ENCODE data around the gene GSC2. TPM values are rescaled to one million over a fixed set of nuclear protein-coding genes. Genes with fewer than 3 reads are reported as not detected.

The GSC2 gene
- total RNA-seq, 1 donor from 2014 or later = not detected

DNA sequence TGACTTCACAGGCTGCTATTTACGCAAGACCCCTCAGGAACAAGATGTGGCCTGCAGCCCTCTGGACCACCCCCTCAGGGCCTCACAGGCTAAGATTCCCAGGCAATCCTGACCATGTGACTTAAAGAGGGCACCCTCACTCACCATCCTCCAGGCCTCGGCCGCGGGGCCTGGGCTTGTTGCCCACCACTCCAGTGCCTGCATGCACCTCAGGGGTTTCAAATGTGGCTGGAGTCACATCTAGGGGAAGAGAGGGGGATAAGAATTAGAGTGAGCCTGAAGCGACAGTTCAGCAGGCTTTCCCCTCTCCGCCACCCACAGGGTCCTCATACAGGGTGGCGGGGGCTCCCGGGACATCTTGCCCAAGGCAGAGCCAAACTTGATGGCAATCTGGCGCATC, 7.7 kb downstream of the GSC2 start:
- H3K4me1 Mint-ChIP-seq (ENCODE audit: low read depth) = peaks cover 12% of the 10 kb centered on the region
- TF ChIP-seq, protein P1, sequence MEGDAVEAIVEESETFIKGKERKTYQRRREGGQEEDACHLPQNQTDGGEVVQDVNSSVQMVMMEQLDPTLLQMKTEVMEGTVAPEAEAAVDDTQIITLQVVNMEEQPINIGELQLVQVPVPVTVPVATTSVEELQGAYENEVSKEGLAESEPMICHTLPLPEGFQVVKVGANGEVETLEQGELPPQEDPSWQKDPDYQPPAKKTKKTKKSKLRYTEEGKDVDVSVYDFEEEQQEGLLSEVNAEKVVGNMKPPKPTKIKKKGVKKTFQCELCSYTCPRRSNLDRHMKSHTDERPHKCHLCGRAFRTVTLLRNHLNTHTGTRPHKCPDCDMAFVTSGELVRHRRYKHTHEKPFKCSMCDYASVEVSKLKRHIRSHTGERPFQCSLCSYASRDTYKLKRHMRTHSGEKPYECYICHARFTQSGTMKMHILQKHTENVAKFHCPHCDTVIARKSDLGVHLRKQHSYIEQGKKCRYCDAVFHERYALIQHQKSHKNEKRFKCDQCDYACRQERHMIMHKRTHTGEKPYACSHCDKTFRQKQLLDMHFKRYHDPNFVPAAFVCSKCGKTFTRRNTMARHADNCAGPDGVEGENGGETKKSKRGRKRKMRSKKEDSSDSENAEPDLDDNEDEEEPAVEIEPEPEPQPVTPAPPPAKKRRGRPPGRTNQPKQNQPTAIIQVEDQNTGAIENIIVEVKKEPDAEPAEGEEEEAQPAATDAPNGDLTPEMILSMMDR (IDR thresholded peaks at IDR 0.05; ENCODE audit: unreplicated experiment) = no peak
- H3K4me3 Mint-ChIP-seq (ENCODE audit: low read depth) = peak overlapping the region; percentile 56
- peaks cover 19% of the 10 kb centered on the region for H3K27me3 Mint-ChIP-seq
- DNase-seq (ENCODE audit: low spot score, unreplicated experiment) = no peak
- H3K9me3 Mint-ChIP-seq (ENCODE audit: low read depth) = no peaks in the 10 kb centered on the region
- H3K36me3 Mint-ChIP-seq (ENCODE audit: insufficient read depth) = peaks cover 1% of the 10 kb centered on the region
- H3K27ac Mint-ChIP-seq = no peak overlapping the region

GRCh38 chr22:19139974-19140373, 10.1 kb downstream of the GSC2 start:
- no peak overlapping the region for H3K4me3 Mint-ChIP-seq (ENCODE audit: low read depth)
- DNase-seq (ENCODE audit: low spot score, unreplicated experiment) = no peak

GRCh38 chr22:19139001-19139356, 11.1 kb downstream of the GSC2 start:
- no peak overlapping the region for H3K4me3 Mint-ChIP-seq (ENCODE audit: low read depth)
- TF ChIP-seq, protein P1 (IDR thresholded peaks at IDR 0.05; ENCODE audit: unreplicated experiment) = no peak
- no peaks in the 10 kb centered on the region for H3K27me3 Mint-ChIP-seq
- H3K4me1 Mint-ChIP-seq (ENCODE audit: low read depth) = peaks cover 5% of the 10 kb centered on the region
- no peak for DNase-seq (ENCODE audit: low spot score, unreplicated experiment)
- peaks cover 6% of the 10 kb centered on the region for H3K36me3 Mint-ChIP-seq (ENCODE audit: insufficient read depth)
- H3K27ac Mint-ChIP-seq = no peak overlapping the region
- no peaks in the 10 kb centered on the region for H3K9me3 Mint-ChIP-seq (ENCODE audit: low read depth)

More at GRCh38 chr22:19139974-19140373, 10.1 kb downstream of the GSC2 start:
- TF ChIP-seq, protein P1 (IDR thresholded peaks at IDR 0.05; ENCODE audit: unreplicated experiment) = no peak
- peaks cover 12% of the 10 kb centered on the region for H3K4me1 Mint-ChIP-seq (ENCODE audit: low read depth)
- no peak overlapping the region for H3K27ac Mint-ChIP-seq
- no peaks in the 10 kb centered on the region for H3K9me3 Mint-ChIP-seq (ENCODE audit: low read depth)
- H3K27me3 Mint-ChIP-seq = peaks cover 3% of the 10 kb centered on the region
- peaks cover 6% of the 10 kb centered on the region for H3K36me3 Mint-ChIP-seq (ENCODE audit: insufficient read depth)

- Mint-ChIP-seq H3K36me3 (ENCODE audit: insufficient read depth) (peaks cover 6% of the 10 kb centered on the region), H3K4me1 (ENCODE audit: low read depth) (peaks cover 2% of the 10 kb centered on the region), H3K27ac (no peak overlapping the region), H3K4me3 (ENCODE audit: low read depth) (no peak overlapping the region), H3K9me3 (ENCODE audit: low read depth) (no peaks in the 10 kb centered on the region), H3K27me3 (no peaks in the 10 kb centered on the region)
- TF ChIP-seq, protein P1 (IDR thresholded peaks at IDR 0.05; ENCODE audit: unreplicated experiment) = no peak
- no peak for DNase-seq (ENCODE audit: low spot score, unreplicated experiment)
Observed at GRCh38 chr22:19138217-19139000, 11.7 kb downstream of the GSC2 start.

DNA sequence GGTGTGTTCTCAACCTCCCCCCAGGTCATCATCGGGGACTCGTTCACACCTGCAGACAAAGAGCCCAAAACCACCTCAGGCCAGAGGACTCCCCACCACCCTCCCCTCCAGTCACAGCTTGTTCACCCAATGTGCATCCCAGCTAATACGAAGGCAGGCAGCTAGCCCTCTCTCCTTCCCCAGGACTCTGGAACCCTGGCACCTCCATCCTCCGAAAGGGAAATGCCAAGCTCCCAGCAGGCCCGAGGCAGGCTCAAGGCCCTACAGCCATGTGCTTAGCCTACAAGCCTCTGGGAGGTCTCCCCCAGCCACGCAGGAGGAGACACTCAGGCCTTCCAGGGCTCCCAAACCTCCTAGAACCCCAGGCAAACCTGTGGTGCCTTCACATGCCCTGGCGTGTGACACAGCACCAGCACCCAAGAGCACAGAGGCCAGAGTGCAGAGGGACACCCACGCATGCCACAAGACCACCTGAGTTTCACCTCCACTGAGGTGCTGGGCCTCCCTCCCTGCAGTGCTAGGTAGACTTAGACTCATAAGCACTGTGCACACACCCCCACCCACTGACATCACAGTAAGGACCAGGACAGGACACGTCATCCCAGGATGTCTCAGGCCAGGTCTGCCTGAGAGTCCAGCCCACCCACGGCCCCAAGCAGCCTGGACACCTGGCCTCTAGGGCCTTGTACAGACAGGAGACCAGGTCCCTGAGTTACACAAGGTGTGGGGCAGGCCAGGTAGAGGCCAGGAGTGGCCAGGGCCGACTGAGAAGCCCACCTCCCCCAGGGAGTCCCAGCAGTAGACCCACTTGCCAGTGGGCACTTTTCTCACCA, 12.5 kb downstream of the GSC2 start:
- DNase-seq (ENCODE audit: low spot score, unreplicated experiment) = no peak
- TF ChIP-seq, protein P1 (IDR thresholded peaks at IDR 0.05; ENCODE audit: unreplicated experiment) = no peak
- Mint-ChIP-seq H3K9me3 (ENCODE audit: low read depth) (no peaks in the 10 kb centered on the region), H3K27ac (no peak overlapping the region), H3K4me3 (ENCODE audit: low read depth) (no peak overlapping the region), H3K27me3 (no peaks in the 10 kb centered on the region), H3K4me1 (ENCODE audit: low read depth) (no peaks in the 10 kb centered on the region), H3K36me3 (ENCODE audit: insufficient read depth) (peaks cover 6% of the 10 kb centered on the region)

All from progenitor cell of endocrine pancreas (in vitro differentiated cells).